ENCODE results near the gene ABCD2. TPM values are rescaled to one million over a fixed set of nuclear protein-coding genes. Genes with fewer than 3 reads are reported as not detected.

The ABCD2 gene
- total and polyA plus RNA-seq, 8 donors = 0.08 to 0.52 (median 0.13) TPM

GRCh38 chr12:39638840-39639239, 19.2 kb upstream of the ABCD2 start:
- no peaks in the 10 kb centered on the region for H3K9me3 ChIP-seq
- H3K27ac ChIP-seq = no peak overlapping the region
- H3K4me3 ChIP-seq = no peak overlapping the region
- DNase-seq = no peak
- no peaks in the 10 kb centered on the region for H3K4me1 ChIP-seq
- no peak for ATAC-seq
- intact Hi-C loops (cut with DNase I) = no loop called here
- H3K36me3 ChIP-seq = no peaks in the 10 kb centered on the region
- no peaks in the 10 kb centered on the region for H3K27me3 ChIP-seq
- TF ChIP-seq, protein P1, sequence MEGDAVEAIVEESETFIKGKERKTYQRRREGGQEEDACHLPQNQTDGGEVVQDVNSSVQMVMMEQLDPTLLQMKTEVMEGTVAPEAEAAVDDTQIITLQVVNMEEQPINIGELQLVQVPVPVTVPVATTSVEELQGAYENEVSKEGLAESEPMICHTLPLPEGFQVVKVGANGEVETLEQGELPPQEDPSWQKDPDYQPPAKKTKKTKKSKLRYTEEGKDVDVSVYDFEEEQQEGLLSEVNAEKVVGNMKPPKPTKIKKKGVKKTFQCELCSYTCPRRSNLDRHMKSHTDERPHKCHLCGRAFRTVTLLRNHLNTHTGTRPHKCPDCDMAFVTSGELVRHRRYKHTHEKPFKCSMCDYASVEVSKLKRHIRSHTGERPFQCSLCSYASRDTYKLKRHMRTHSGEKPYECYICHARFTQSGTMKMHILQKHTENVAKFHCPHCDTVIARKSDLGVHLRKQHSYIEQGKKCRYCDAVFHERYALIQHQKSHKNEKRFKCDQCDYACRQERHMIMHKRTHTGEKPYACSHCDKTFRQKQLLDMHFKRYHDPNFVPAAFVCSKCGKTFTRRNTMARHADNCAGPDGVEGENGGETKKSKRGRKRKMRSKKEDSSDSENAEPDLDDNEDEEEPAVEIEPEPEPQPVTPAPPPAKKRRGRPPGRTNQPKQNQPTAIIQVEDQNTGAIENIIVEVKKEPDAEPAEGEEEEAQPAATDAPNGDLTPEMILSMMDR (IDR thresholded peaks at IDR 0.05) = no peak

DNA sequence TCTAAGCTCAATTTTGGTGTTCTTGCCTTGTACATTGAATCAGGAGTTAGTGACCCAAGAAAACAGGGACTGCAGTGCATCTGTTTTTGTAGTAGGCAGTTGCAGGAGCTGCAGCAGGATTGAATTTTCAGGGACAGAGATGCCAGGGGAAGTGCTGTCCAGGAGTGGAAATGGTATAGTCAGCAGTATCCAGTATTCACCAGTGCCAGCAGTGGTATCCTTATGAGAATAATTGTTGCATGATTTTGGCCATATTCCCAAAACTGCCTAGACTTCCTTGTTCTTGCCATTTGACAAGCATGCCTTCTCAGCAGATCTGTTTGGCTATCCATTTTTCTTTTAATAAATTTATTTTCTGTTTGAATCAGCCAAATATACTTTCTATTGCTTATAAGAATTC, 18.6 kb upstream of the ABCD2 start:
- H3K27me3 ChIP-seq = no peaks in the 10 kb centered on the region
- no peaks in the 10 kb centered on the region for H3K36me3 ChIP-seq
- ATAC-seq = no peak
- TF ChIP-seq, protein P1 (IDR thresholded peaks at IDR 0.05) = no peak
- no peak overlapping the region for H3K4me3 ChIP-seq
- intact Hi-C loops (cut with DNase I) = no loop called here
- no peak for DNase-seq
- no peak overlapping the region for H3K27ac ChIP-seq
- H3K9me3 ChIP-seq = no peaks in the 10 kb centered on the region
- no peaks in the 10 kb centered on the region for H3K4me1 ChIP-seq

DNA sequence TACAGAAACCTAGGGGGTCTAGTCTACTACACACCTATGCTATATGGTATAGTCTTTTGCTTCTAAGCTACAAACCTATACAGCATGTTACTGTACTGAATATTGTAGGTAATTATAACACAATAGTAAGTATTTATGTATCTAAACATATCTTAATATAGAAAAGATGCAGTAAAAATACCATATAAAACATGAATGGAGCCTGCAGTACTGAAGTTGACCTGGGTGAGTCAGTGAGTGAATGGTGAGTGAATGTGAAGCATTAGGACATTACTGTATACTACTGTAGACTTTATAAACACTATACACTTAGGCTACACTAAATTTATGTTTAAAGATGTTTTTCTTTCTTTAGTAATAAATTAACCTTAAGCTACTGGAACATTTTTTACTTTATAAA, 13.1 kb upstream of the ABCD2 start:
- TF ChIP-seq, protein P1 (IDR thresholded peaks at IDR 0.05) = no peak
- H3K27ac ChIP-seq = no peak overlapping the region
- ATAC-seq (no peak), DNase-seq (no peak)
- H3K4me1 ChIP-seq = no peaks in the 10 kb centered on the region
- intact Hi-C loops (cut with DNase I) = no loop called here
- H3K4me3 ChIP-seq = no peak overlapping the region
- no peaks in the 10 kb centered on the region for H3K36me3 ChIP-seq
- H3K27me3 ChIP-seq = no peaks in the 10 kb centered on the region
- no peaks in the 10 kb centered on the region for H3K9me3 ChIP-seq

GRCh38 chr12:39628836-39629235, 9.2 kb upstream of the ABCD2 start:
- Histone ChIP-seq H3K4me3 (no peak overlapping the region), H3K36me3 (no peaks in the 10 kb centered on the region), H3K27ac (no peak overlapping the region), H3K27me3 (no peaks in the 10 kb centered on the region), H3K4me1 (no peaks in the 10 kb centered on the region), H3K9me3 (no peaks in the 10 kb centered on the region)
- intact Hi-C loops (cut with DNase I) = no loop called here
- ATAC-seq (no peak), DNase-seq (no peak)
- TF ChIP-seq, protein P1 (IDR thresholded peaks at IDR 0.05) = no peak

DNA sequence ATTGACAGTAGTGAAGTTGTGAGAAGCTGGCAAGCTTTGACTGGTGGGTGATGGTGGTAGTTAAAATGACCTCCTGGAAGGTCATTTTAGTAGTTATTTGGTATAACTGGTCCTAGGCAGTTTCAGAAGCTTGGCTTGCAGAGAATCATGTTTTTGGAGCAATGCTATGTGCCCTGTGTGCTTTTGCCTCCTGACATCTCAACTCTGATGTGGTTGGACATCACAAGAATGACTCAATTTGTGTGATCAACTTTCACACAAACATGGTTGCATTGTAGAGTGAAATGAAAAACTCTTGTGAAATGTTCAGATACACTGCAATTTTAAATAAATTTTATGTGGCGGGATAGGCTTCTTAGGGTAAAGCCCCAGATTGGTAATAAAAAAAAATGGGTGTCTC, 8.3 kb upstream of the ABCD2 start:
- intact Hi-C loops (cut with DNase I) = no loop called here
- ATAC-seq = no peak
- Histone ChIP-seq H3K27me3 (no peaks in the 10 kb centered on the region), H3K27ac (no peak overlapping the region), H3K9me3 (no peaks in the 10 kb centered on the region), H3K36me3 (no peaks in the 10 kb centered on the region), H3K4me3 (no peak overlapping the region), H3K4me1 (no peaks in the 10 kb centered on the region)
- TF ChIP-seq, protein P1 (IDR thresholded peaks at IDR 0.05) = no peak
- DNase-seq = no peak

Data from left lung (tissue), 10 donors.